NCI-H1417 treated with DMSO at 0.1 percent for 48 hours (cell line): ENCODE results near the gene CPA4.
"Not testable (repeated sequence)": the region's sequence is repeated elsewhere in the genome, so short reads cannot be mapped to it uniquely, and the experiment has no call there.

ENCODE experiments used
- DNase-seq: peaks from one replicate; lab custom pipeline; 2025; lab: John Stamatoyannopoulos, UW

CPA4 gene

DNA sequence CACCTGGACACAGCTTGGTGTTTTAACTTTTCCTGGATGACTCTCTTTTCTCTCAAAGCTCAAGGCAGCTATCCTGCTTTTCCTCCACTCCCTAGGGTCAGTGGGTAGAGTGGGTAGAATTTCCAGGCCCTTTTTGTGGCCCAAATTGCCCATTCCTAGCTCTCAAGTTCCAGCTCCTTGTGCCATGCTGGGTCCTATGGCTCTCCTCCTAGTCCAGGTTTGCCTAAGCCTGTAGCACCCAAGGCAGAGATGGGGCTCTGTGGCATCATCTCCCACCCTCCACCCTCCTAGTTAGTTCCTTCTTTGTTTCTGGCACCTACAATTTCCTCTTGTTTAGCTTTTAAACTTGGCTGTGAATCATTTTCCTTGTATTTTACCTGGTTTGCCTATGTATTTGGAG is 9.7 kb downstream of the CPA4 start:
- DNase-seq: no peak

- DNase-seq: no peak
Measured at GRCh38 chr7:130303127-130303526, 10.2 kb downstream of the CPA4 start.

GRCh38 chr7:130303551-130303950 is 10.6 kb downstream of the CPA4 start:
- no peak for DNase-seq

- DNase-seq: no peak
Measured at GRCh38 chr7:130303982-130304381, 11.0 kb downstream of the CPA4 start.

- no peak for DNase-seq
Measured at GRCh38 chr7:130304878-130305277, 11.9 kb downstream of the CPA4 start.

- no peak for DNase-seq
Measured at GRCh38 chr7:130305433-130306042, 12.6 kb downstream of the CPA4 start.

DNA sequence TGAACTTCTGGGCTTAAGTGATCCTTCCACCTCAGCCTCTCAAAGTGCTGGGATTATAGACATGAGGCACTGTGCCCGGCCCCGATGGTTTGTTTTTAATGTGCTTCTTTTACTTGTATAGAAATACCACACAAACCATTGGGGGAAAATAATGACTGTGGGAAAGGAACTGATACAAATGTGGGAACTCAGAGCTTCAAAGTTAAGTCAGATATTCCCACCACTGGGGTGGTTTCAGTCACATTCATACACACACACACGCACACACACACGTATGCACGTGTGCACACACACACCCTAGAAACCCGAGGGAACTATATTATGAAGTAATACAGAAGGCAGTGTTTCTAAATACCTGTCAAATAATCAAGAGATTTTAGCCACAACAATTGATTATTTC is 17.0 kb downstream of the CPA4 start:
- DNase-seq: no peak

- DNase-seq: no peak
Measured at GRCh38 chr7:130314305-130314704, 21.3 kb downstream of the CPA4 start.

DNA sequence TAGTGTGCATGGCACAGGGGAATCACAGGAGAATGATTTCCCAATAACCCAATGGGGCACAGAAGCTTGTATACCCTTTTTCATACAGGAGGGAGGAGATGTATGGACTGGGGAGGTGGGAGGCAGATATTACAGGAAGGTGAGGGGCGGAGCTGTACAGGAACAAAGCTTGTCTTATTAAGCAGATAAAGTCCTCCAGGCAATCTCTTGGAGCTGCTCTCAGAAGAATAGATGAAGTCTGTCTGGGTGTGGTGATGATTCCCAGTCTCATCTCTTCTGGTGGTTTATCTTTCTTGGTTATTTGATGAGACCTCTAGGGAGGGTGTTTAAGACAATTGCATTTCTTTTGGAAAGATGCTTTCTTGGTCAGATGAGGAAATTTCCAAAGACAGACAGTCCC is 26.6 kb downstream of the CPA4 start:
- DNase-seq: no peak

DNA sequence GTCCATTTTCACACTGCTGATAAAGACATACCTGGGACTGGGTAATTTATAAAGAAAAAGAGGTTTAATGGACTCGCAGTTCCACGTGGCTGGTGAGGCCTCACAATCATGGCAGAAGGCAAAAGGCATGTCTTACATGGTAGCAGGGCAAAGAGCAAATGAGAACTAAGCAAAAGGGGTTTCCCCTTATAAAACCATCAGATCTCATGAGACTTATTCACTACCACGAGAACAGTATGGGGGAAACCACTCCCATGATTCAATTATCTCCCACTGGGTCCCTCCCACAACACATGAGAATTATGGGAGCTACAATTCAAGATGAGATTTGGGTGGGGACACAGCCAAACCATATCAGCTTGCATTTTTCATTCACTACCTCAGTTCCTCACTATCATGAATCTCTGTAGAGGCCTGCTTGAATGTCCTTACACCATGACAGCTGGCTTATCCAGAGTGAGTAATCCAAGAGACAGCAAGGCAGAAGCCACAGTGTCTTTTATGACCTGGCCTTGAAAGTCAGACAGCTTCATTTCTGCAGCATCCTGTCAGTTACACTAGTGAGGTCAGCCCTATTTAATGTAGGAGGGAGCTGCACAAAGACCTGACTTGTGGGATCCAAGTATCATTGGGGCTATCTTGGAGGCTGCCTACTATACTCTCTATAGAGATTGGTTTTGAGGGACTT is 28.7 kb downstream of the CPA4 start:
- not testable (repeated sequence) for DNase-seq

- DNase-seq: no peak
Measured at GRCh38 chr7:130322615-130323014, 29.7 kb downstream of the CPA4 start.

GRCh38 chr7:130324306-130324943 is 31.5 kb downstream of the CPA4 start:
- DNase-seq: peak; percentile 33

- DNase-seq: no peak
Measured at GRCh38 chr7:130329681-130330080, 36.7 kb downstream of the CPA4 start.

DNA sequence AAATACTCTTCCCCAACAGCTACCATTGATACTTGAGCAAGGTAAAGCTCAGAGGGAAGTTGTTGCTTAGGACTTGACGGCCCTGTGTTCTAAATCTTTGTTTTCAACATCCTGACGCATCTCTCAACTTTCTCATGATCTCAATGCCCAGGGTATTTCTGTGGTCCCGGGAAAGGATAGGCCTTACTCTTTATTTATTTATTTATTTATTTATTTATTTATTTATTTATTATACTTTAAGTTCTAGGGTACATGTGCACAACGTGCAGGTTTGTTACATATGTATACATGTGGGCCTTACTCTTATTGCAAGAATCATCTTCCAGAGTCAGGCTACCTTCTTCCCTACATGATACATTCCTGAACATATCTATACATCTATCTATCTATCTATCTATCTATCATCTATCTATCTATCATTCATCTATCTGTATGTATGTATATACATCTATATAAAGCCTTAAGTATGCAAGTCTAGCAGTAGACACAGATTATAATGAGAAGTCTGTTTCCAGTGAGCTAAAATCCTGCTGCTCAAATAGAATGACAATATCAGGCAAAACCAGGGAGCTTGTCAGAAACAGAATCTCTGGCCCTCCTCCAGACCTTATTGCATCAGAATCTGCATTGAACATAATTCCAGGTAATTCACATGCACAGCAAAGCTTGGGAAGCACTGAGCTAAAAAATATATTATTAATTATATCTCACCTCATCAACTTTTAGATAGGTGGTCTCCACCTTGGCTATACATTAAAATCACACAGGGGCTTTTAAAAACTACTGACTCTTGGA is 39.5 kb downstream of the CPA4 start:
- no peak for DNase-seq

- DNase-seq: no peak
Measured at GRCh38 chr7:130333832-130334231, 40.9 kb downstream of the CPA4 start.

GRCh38 chr7:130334274-130334673 is 41.3 kb downstream of the CPA4 start:
- DNase-seq: no peak

DNA sequence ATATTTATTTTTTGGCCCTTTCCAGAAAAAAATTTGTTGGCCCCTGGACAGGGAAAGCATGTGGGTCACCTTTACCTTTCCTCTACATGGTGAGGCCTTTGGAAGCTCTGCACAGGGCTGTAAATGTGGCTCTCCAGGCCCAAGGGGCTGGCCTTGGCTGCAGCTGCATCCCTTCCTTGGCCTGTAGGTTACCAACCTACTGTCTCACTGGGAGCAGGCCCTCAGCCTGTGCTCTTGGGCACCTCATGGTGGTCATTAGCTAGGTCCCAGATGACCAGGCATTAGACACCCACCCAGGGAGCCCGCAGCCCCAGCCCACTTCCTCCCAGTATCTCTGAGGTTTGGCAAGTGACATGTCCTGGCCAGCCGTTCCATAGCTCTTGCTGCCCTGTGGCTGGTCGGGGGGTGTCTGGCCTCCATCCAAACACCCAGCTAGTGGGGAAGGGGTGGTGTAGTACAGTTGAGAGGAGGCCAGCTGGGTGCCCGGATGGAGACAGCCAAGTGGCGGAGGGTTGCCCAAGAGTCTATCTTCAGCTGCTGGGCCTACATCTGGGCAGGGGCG is 44.5 kb downstream of the CPA4 start:
- DNase-seq: no peak

DNA sequence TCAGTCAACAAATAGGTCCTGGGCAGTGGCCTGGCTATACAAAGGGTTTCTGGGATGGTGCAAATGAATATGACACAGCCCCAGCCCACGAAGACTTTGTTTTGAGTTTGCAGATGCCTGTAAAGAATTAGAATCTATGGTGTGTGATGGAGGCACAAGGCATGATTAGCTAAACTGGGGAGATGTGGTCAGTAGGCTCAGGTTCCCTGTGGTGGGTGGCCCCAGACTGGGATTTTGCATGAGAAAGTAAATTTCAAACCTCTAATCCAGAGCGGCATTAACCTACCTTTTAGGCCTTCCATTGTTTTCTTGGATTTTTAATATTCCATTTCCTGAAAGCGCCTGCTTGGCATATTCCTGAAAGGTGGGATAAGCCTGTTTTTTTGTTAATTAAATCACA is 45.3 kb downstream of the CPA4 start:
- DNase-seq: no peak

- DNase-seq: no peak
Measured at GRCh38 chr7:130341882-130342281, 48.9 kb downstream of the CPA4 start.

DNA sequence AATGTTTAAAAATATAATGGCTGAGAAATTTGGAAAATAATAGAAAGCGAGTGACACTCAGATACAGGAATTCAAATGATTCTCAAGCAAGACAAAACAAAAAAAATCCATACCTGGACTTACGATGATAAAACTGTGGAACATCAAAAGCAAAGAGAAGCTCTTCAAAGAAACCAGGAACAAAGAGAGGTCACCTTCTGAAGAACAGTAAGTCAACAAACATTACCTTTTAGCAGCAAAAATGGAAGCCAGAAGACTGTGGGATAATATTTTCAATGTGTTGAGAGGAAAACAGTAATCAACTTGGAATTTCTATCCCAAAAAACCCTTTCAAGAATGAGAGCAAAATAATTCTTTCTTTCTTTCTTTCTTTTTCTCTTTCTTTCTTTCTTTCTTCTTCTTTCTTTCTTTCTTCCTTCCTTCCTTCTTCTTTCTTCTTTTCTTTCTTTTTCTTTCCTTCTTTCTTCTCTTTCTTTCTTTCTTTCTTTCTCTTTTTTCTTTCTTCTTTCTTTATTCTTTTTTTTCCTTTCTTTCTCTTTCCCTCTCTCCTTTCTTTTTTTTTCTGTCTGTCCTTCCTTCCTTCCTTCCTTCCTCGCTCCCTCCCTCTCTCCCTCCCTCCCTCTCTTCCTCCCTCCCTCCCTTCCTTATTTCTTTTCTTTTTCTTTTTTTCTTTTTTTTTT is 49.9 kb downstream of the CPA4 start:
- DNase-seq: no peak

DNA sequence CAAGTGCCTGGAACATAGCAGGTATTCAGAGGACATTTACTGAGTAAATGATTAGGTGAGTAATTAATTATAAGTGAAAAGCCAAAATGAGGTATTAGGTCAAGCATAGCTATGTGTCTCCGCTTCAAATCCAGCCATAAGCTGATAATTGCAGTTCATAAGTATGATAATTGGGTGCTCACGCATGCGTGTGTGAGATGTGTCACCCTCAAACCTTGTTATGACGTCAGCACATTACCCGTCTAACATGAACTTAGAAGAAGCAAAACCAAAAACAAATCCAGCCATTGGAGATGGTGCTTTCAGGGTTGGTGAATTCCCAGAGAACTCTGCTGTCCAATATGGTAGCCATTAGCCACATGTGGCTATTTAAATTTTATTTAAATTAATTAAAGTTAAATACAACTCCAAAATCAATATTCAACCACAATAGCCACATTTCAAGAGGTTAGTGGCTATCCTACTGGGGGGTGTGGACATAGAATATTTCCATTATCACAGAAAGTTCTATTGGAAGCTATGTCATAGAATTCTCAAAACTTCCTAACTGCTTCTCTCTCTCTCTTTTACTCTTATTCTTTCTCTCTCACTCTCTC is 51.4 kb downstream of the CPA4 start, which contains the start of gene CPA5:
Gene CPA5, plus strand, starts transcription at position 546 of the 596 bp plus-strand sequence. CDS start 1,670 bp downstream, outside the sequence.
- DNase-seq: no peak
